K562 (cell line): ENCODE results near the gene ANTKMT. TPM values are rescaled to one million over a fixed set of nuclear protein-coding genes. Genes with fewer than 3 reads are reported as not detected.

Experiments used
- BCOR ChIP-seq: fragments of 450-650 bp; IDR thresholded peaks from 2 replicates; pipeline ENCODE4 v1.6.1; 2016
- BMI1 ChIP-seq: fragments of 150-350 bp; IDR thresholded peaks from 2 replicates; pipeline ENCODE4 v1.6.1; 2014; ENCODE audit warnings: low read length
- CBFA2T3 ChIP-seq: fragments of 450-650 bp; IDR thresholded peaks from 2 replicates; pipeline ENCODE4 v1.6.1; 2017
- CEBPB ChIP-seq: fragments of 450-650 bp; IDR thresholded peaks from 2 replicates; pipeline ENCODE4 v1.6.1; 2016; ENCODE audit warnings: missing genetic modification characterization, missing compliant biosample characterization
- DNMT1 ChIP-seq: fragments of 450-650 bp; IDR thresholded peaks from 2 replicates; pipeline ENCODE4 v1.6.1; 2016; ENCODE audit warnings: antibody characterized with exemption, mild to moderate bottlenecking
- ESRRA ChIP-seq: fragments of 450-650 bp; IDR thresholded peaks from 2 replicates; pipeline ENCODE4 v1.6.1; 2014; ENCODE audit warnings: low read depth, mild to moderate bottlenecking, moderate library complexity, borderline replicate concordance
- HMG20B ChIP-seq: fragments of 250-450 bp; sonication (Bioruptor Pico); IDR thresholded peaks from 2 replicates; pipeline ENCODE4 v1.5.0; 2021; ENCODE audit warnings: mild to moderate bottlenecking
- KDM2B ChIP-seq: fragments of 250-450 bp; sonication (Bioruptor Pico); IDR thresholded peaks from 2 replicates; pipeline ENCODE4 v1.8.0; 2021; ENCODE audit warnings: mild to moderate bottlenecking, moderate library complexity
- MTF1 ChIP-seq: fragments of 250-450 bp; sonication (Bioruptor Pico); IDR thresholded peaks from 2 replicates; pipeline ENCODE4 v1.9.0; 2021; ENCODE audit warnings: moderate library complexity, mild to moderate bottlenecking, inconsistent platforms, borderline replicate concordance
- NCOA6 ChIP-seq: fragments of 450-650 bp; IDR thresholded peaks from 2 replicates; pipeline ENCODE4 v1.6.1; 2017; ENCODE audit warnings: mild to moderate bottlenecking
- NR2F6 ChIP-seq: fragments of 450-650 bp; formaldehyde crosslinking; IDR thresholded peaks from 2 replicates; pipeline ENCODE4 v1.4.0; 2020; ENCODE audit warnings: mild to moderate bottlenecking
- NRF1 ChIP-seq, 2 experiments: fragments of 450-650 bp; IDR thresholded peaks in 1 of 2; conservative IDR thresholded peaks in 1 of 2; 2 replicates each; pipeline ENCODE4 v1.6.1; 2014; ENCODE audit warnings: mild to moderate bottlenecking in 2 of 2
- PYGO2 ChIP-seq: fragments of 450-650 bp; IDR thresholded peaks from 2 replicates; pipeline ENCODE4 v1.6.1; 2016; ENCODE audit warnings: mild to moderate bottlenecking, missing genetic modification characterization, moderate library complexity, missing compliant biosample characterization
- RBM22 ChIP-seq: fragments of 200-400 bp; formaldehyde crosslinking; IDR thresholded peaks from 2 replicates; pipeline ENCODE4 v1.6.1; 2018; ENCODE audit warnings: low read length, low read depth; ENCODE audit not compliant: poor library complexity, severe bottlenecking
- SIN3A ChIP-seq, 2 experiments: fragments of 150-350 bp in 1 of 2; IDR thresholded peaks; 2 replicates each; pipeline ENCODE4 v1.6.1; 2011 to 2016; ENCODE audit warnings: borderline replicate concordance in 2 of 2, low read depth in 2 of 2, low read length in 2 of 2, mild to moderate bottlenecking in 2 of 2, moderate library complexity in 2 of 2; ENCODE audit not compliant: control insufficient read depth in 1 of 2
- SRSF3 ChIP-seq: fragments of 200-400 bp; formaldehyde crosslinking; IDR thresholded peaks from 2 replicates; pipeline ENCODE4 v1.6.1; 2016; ENCODE audit warnings: mild to moderate bottlenecking, low read length, moderate library complexity; ENCODE audit not compliant: insufficient read depth
- STAT5B ChIP-seq: fragments of 250-450 bp; sonication (Bioruptor Pico); IDR thresholded peaks from 2 replicates; pipeline ENCODE4 v1.8.0; 2021; ENCODE audit warnings: mild to moderate bottlenecking, inconsistent platforms
- ZNF644 ChIP-seq: fragments of 200-800 bp; sonication (Bioruptor generic); IDR thresholded peaks from 2 replicates; pipeline ENCODE4 v1.6.1; 2016; ENCODE audit warnings: low read depth, missing genetic modification characterization, missing compliant biosample characterization
- ZNF695 ChIP-seq: fragments of 450-650 bp; formaldehyde crosslinking; IDR thresholded peaks from 2 replicates; pipeline ENCODE4 v1.4.0; 2020; ENCODE audit warnings: mild to moderate bottlenecking, moderate library complexity
- ZNF699 ChIP-seq: fragments of 250-450 bp; sonication (Bioruptor Pico); IDR thresholded peaks from 2 replicates; pipeline ENCODE4 v1.8.0; 2021; ENCODE audit warnings: mild to moderate bottlenecking, moderate library complexity; ENCODE audit not compliant: insufficient replicate concordance
- ZNF780A ChIP-seq: fragments of 250-450 bp; sonication (Bioruptor Pico); IDR thresholded peaks from 2 replicates; pipeline ENCODE4 v1.5.0; 2021; ENCODE audit warnings: mild to moderate bottlenecking
- polyA plus RNA-seq, 8 experiments: library from polyadenylated mRNA; depleted of rRNA in 4 of 8; stranded (reverse) in 5 of 8; unstranded in 3 of 8; fragments of >200 nt; fragmentation: Nextera tagmentation in 2 of 8; fragmentation: Illumina TruSeq in 1 of 8; extraction: Ambion mirVana in 2 of 8; extraction: Trizol in 1 of 8; gene quantifications; 2 replicates each; pipeline versions ENCODE4 v1.2.1 to v1.2.3, GENCODE V29; 2011 to 2014; ENCODE audit warnings: inconsistent platforms in 1 of 8, missing spikeins in 1 of 8
- total RNA-seq, 7 experiments: library from RNA; depleted of rRNA in 6 of 7; stranded (reverse); fragments of >200 nt in 6 of 7; fragmentation: Illumina TruSeq in 2 of 7; extraction: Trizol in 2 of 7; gene quantifications; 2 replicates each; pipeline versions ENCODE4 v1.2.1 to v1.2.3, GENCODE V29; 2011 to 2021; ENCODE audit warnings: low replicate concordance in 1 of 7
- TF ChIP-seq, protein P1 (sequence below): fragments of 200-400 bp; formaldehyde crosslinking; IDR thresholded peaks from 2 replicates; pipeline ENCODE4 v1.6.1; 2017; ENCODE audit warnings: mild to moderate bottlenecking, low read depth, low read length, moderate library complexity
- TF ChIP-seq, protein P2 (sequence below), 2 experiments: fragments of 450-650 bp in 1 of 2; sonication (generic) in 1 of 2; formaldehyde crosslinking; conservative IDR thresholded peaks; 2 replicates each; pipeline versions ENCODE4 v1.4.0 to v1.8.1; 2020 to 2022; ENCODE audit warnings: mild to moderate bottlenecking in 1 of 2, missing genetic modification reagents in 1 of 2
- TF ChIP-seq, protein P3 (sequence below): fragments of 450-650 bp; IDR thresholded peaks from 2 replicates; pipeline ENCODE4 v1.6.1; 2016; ENCODE audit warnings: low read depth, mild to moderate bottlenecking, moderate library complexity
- TF ChIP-seq, protein P4 (sequence below): fragments of 450-650 bp; IDR thresholded peaks from 2 replicates; pipeline ENCODE4 v1.6.1; 2016; ENCODE audit warnings: missing biosample characterization, missing genetic modification characterization

ANTKMT gene
- total and polyA plus RNA-seq, 9 of the 15 experiments (the other 6 are each of a cell fraction or from before 2014, with no cell fraction given), result 0.58 to 217 (median 19.1) TPM

DNA sequence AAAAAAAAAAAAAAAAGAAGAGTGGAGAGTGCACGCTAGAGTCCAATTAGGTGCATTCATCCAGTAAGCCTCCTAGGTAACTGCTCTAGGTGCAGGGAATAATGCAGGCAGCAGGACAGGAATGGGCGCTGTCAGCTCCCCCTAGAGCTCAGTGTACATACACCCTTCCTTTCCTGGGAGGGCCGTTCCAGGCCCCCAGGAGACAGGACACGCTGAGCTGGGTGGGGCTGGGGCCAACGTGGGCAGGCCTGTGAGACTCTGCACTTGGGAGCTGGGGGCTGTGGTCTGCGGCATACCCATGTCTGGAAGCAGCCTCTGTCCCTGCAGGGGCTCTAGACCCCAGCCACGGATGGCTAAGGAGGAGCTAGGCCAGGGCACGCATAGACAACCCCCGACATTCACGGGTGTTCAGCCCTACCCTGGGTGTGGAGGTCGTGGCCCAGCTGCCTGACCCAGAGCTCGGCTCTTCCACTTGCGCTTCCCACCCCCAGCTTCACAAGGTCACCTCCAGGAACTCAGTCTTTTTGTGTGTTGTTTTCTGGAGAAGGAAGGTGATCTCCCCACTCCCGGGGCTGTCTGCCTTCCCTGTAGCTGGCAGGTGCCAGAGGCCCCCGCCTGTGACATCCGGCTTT is 1.0 kb upstream of the ANTKMT start (continued):
- peak; percentile 77; the same call in 1 of the 2 replicates for TF ChIP-seq ESRRA
- TF ChIP-seq, protein P1, sequence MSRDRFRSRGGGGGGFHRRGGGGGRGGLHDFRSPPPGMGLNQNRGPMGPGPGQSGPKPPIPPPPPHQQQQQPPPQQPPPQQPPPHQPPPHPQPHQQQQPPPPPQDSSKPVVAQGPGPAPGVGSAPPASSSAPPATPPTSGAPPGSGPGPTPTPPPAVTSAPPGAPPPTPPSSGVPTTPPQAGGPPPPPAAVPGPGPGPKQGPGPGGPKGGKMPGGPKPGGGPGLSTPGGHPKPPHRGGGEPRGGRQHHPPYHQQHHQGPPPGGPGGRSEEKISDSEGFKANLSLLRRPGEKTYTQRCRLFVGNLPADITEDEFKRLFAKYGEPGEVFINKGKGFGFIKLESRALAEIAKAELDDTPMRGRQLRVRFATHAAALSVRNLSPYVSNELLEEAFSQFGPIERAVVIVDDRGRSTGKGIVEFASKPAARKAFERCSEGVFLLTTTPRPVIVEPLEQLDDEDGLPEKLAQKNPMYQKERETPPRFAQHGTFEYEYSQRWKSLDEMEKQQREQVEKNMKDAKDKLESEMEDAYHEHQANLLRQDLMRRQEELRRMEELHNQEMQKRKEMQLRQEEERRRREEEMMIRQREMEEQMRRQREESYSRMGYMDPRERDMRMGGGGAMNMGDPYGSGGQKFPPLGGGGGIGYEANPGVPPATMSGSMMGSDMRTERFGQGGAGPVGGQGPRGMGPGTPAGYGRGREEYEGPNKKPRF, result no peak
- TF ChIP-seq ZNF780A (CRISPR knock-in tag), result no peak
- no peak for TF ChIP-seq NCOA6
- TF ChIP-seq PYGO2 (tag), result no peak
- no peak for TF ChIP-seq STAT5B (CRISPR knock-in tag)
- peak in 1 of 2 experiments; percentile 25; a peak in 1 of 4 replicates for TF ChIP-seq SIN3A (IDR thresholded peaks at IDR 0.05; ENCODE audit: borderline replicate concordance in 2 of 2, control insufficient read depth in 1 of 2, low read depth in 2 of 2, low read length in 2 of 2)
- TF ChIP-seq CEBPB (tag), result no peak
- no peak for TF ChIP-seq SRSF3
- TF ChIP-seq MTF1, result no peak
- no peak for TF ChIP-seq BMI1
- 0 out of 4 replicates have a peak, but pooled peaks of 1 of the 2 experiments have one; percentile 5 for TF ChIP-seq NRF1 (conservative IDR thresholded peaks at IDR 0.05 in 1 of 2, IDR thresholded peaks at IDR 0.05 in 1 of 2)
- TF ChIP-seq DNMT1, result no peak
- TF ChIP-seq RBM22, result no peak
- no peak for TF ChIP-seq KDM2B (CRISPR knock-in tag)
- no peak for TF ChIP-seq ZNF699
- TF ChIP-seq, protein P2, sequence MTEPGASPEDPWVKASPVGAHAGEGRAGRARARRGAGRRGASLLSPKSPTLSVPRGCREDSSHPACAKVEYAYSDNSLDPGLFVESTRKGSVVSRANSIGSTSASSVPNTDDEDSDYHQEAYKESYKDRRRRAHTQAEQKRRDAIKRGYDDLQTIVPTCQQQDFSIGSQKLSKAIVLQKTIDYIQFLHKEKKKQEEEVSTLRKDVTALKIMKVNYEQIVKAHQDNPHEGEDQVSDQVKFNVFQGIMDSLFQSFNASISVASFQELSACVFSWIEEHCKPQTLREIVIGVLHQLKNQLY (CRISPR knock-in tag; conservative IDR thresholded peaks at IDR 0.05), result no peak
- no peak for TF ChIP-seq ZNF644
- TF ChIP-seq, protein P3, sequence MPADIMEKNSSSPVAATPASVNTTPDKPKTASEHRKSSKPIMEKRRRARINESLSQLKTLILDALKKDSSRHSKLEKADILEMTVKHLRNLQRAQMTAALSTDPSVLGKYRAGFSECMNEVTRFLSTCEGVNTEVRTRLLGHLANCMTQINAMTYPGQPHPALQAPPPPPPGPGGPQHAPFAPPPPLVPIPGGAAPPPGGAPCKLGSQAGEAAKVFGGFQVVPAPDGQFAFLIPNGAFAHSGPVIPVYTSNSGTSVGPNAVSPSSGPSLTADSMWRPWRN, result no peak
- TF ChIP-seq HMG20B, result no peak
- no peak for TF ChIP-seq BCOR
- TF ChIP-seq ZNF695 (CRISPR knock-in tag), result no peak
- TF ChIP-seq, protein P4, sequence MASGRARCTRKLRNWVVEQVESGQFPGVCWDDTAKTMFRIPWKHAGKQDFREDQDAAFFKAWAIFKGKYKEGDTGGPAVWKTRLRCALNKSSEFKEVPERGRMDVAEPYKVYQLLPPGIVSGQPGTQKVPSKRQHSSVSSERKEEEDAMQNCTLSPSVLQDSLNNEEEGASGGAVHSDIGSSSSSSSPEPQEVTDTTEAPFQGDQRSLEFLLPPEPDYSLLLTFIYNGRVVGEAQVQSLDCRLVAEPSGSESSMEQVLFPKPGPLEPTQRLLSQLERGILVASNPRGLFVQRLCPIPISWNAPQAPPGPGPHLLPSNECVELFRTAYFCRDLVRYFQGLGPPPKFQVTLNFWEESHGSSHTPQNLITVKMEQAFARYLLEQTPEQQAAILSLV (tag), result no peak
- peak; percentile 30 for TF ChIP-seq CBFA2T3
- no peak for TF ChIP-seq NR2F6
